ENCODE results near the gene LPCAT2.

Gene LPCAT2

GRCh38 chr16:55622272-55622671, 113.4 kb downstream of the LPCAT2 start:
- H3K27me3 ChIP-seq = no peaks in the 10 kb centered on the region
- H3K9me3 ChIP-seq = no peaks in the 10 kb centered on the region; the same call in 1 of the 2 replicates
- no peak overlapping the region for H3K4me3 ChIP-seq (ENCODE audit: low read depth, low read length)
- TF ChIP-seq CTCF (IDR thresholded peaks at IDR 0.05; ENCODE audit: low read depth, low read length) = no peak
- H3K4me1 ChIP-seq = 0 out of 2 replicates have a peak, but pooled peaks cover 5% of the 10 kb centered on the region
- no peak for DNase-seq
- no peaks in the 10 kb centered on the region for H3K36me3 ChIP-seq

DNA sequence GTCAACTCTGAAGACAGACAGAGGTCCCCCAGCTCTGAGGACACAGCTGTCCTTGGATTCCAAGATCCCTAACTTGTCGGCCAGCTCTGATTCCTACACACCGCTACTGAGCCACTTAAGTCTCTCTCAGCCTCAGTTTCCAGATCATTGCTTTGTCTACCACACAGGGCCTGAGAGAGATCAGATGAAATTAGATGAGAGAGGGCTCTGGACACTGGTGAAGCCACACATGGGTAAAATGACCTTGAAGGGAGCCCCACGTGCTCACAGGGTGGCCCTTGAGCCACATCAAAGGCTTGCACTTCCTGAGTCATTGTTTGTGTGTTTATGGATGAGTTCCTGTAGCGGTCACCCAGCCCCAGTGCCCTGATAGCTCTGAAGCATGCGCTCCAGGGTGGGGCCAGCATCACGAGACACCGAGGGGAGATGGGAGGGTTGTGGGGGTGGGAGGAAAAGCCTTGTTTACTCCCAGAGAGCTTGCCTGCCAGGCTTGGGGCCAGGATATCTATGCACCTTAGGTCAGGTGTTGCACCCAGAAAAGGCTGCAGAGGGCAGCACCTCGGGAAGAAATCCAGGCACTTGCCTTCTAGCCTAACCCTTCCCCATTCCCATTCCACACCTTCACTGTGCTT, 114.2 kb downstream of the LPCAT2 start:
- H3K4me1 ChIP-seq = 0 out of 2 replicates have a peak, but pooled peaks cover 5% of the 10 kb centered on the region
- no peaks in the 10 kb centered on the region for H3K27me3 ChIP-seq
- peak; percentile 47 for DNase-seq
- no peak overlapping the region for H3K4me3 ChIP-seq (ENCODE audit: low read depth, low read length)
- peak; percentile 63 for TF ChIP-seq CTCF (IDR thresholded peaks at IDR 0.05; ENCODE audit: low read depth, low read length)
- H3K36me3 ChIP-seq = no peaks in the 10 kb centered on the region
- no peaks in the 10 kb centered on the region; the same call in 1 of the 2 replicates for H3K9me3 ChIP-seq

DNA sequence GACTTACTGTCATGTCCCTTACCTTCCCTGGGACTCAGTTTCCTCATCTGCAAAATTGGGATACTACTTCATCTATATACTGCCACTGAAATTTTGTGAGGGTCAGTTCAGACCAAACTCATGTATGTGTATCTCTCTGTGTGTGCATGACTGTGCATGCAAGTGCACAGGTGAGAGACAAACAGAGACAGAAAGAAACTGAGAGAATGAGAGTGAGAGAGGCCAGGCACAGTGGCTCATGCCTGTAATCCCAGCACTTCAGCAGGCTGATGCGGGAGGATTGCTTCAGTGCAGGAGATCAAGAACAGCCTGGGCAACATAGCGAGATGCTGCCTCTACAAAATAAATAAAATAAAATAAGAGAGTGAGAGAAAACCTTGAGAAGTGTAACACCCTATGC, 114.8 kb downstream of the LPCAT2 start:
- Histone ChIP-seq H3K27me3 (no peaks in the 10 kb centered on the region), H3K4me3 (ENCODE audit: low read depth, low read length) (no peak overlapping the region), H3K4me1 (0 out of 2 replicates have a peak, but pooled peaks cover 5% of the 10 kb centered on the region), H3K9me3 (no peaks in the 10 kb centered on the region; the same call in 1 of the 2 replicates), H3K36me3 (no peaks in the 10 kb centered on the region)
- no peak for DNase-seq
- no peak for TF ChIP-seq CTCF (IDR thresholded peaks at IDR 0.05; ENCODE audit: low read depth, low read length)

GRCh38 chr16:55624696-55625095, 115.8 kb downstream of the LPCAT2 start:
- Histone ChIP-seq H3K36me3 (no peaks in the 10 kb centered on the region), H3K27me3 (no peaks in the 10 kb centered on the region), H3K4me1 (0 out of 2 replicates have a peak, but pooled peaks cover 5% of the 10 kb centered on the region), H3K4me3 (ENCODE audit: low read depth, low read length) (no peak overlapping the region), H3K9me3 (no peaks in the 10 kb centered on the region; the same call in 1 of the 2 replicates)
- TF ChIP-seq CTCF (IDR thresholded peaks at IDR 0.05; ENCODE audit: low read depth, low read length) = no peak
- DNase-seq = no peak

- no peak for TF ChIP-seq CTCF (IDR thresholded peaks at IDR 0.05; ENCODE audit: low read depth, low read length)
- DNase-seq = no peak
- Histone ChIP-seq H3K4me3 (ENCODE audit: low read depth, low read length) (no peak overlapping the region), H3K9me3 (no peaks in the 10 kb centered on the region), H3K36me3 (no peaks in the 10 kb centered on the region), H3K27me3 (no peaks in the 10 kb centered on the region), H3K4me1 (0 out of 2 replicates have a peak, but pooled peaks cover 5% of the 10 kb centered on the region)
These were observed 117.0 kb downstream of the LPCAT2 start for GRCh38 chr16:55625843-55626242.

GRCh38 chr16:55628306-55628968, 119.6 kb downstream of the LPCAT2 start:
- Histone ChIP-seq H3K4me1 (0 out of 2 replicates have a peak, but pooled peaks cover under 1% of the 10 kb centered on the region), H3K9me3 (peaks cover 3% of the 10 kb centered on the region; the same call in 1 of the 2 replicates), H3K27me3 (no peaks in the 10 kb centered on the region), H3K4me3 (ENCODE audit: low read depth, low read length) (no peak overlapping the region), H3K36me3 (no peaks in the 10 kb centered on the region)
- DNase-seq = no peak
- TF ChIP-seq CTCF (IDR thresholded peaks at IDR 0.05; ENCODE audit: low read depth, low read length) = no peak

All from BE2C (cell line).